GM23248 (cell line): ENCODE measurements around the gene GAB2. TPM values are rescaled to one million over a fixed set of nuclear protein-coding genes. Genes with fewer than 3 reads are reported as not detected.

Source experiments
- DNase-seq: peaks from one replicate; pipeline ENCODE4 v3.0.0-alpha.2; 2015
- H2AFZ ChIP-seq: fragments of 200-600 bp; sonication (generic); 2 replicates; pipeline ENCODE4 v1.6.1; 2016; ENCODE audit warnings: antibody characterized with exemption
- H3F3A ChIP-seq: fragments of 200-600 bp; sonication (generic); 2 replicates; pipeline ENCODE4 v1.6.1; 2016; ENCODE audit warnings: mild to moderate bottlenecking, antibody characterized with exemption, mixed run types; ENCODE audit not compliant: insufficient read depth
- H3K27ac ChIP-seq: fragments of 200-600 bp; sonication (generic); 2 replicates; pipeline ENCODE4 v1.5.1; 2016; ENCODE audit warnings: mild to moderate bottlenecking
- H3K27me3 ChIP-seq: fragments of 200-600 bp; sonication (generic); replicated peaks from 2 replicates; pipeline ENCODE4 v1.6.1; 2016; ENCODE audit warnings: mild to moderate bottlenecking; ENCODE audit not compliant: insufficient read depth
- H3K36me3 ChIP-seq: fragments of 200-600 bp; sonication (generic); 2 replicates; pipeline ENCODE4 v1.6.1; 2016; ENCODE audit warnings: low read depth, mild to moderate bottlenecking
- H3K4me1 ChIP-seq: fragments of 200-600 bp; sonication (generic); 2 replicates; pipeline ENCODE4 v1.6.1; 2016; ENCODE audit warnings: mild to moderate bottlenecking; ENCODE audit not compliant: insufficient read depth
- H3K4me2 ChIP-seq: fragments of 200-600 bp; sonication (generic); one replicate; pipeline ENCODE4 v1.6.1; 2016; ENCODE audit warnings: mild to moderate bottlenecking; ENCODE audit not compliant: unreplicated experiment
- H3K4me3 ChIP-seq: fragments of 200-600 bp; sonication (generic); 2 replicates; pipeline ENCODE4 v1.5.1; 2016; ENCODE audit warnings: mild to moderate bottlenecking
- H3K79me2 ChIP-seq: fragments of 200-600 bp; sonication (generic); 2 replicates; pipeline ENCODE4 v1.6.1; 2016; ENCODE audit warnings: mild to moderate bottlenecking; ENCODE audit not compliant: insufficient read depth
- H3K9ac ChIP-seq: fragments of 200-600 bp; sonication (generic); 2 replicates; pipeline ENCODE4 v1.6.1; 2016; ENCODE audit warnings: mild to moderate bottlenecking
- H3K9me2 ChIP-seq: fragments of 200-600 bp; sonication (generic); 2 replicates; pipeline ENCODE4 v1.6.1; 2016; ENCODE audit warnings: mixed run types, mild to moderate bottlenecking, moderate library complexity; ENCODE audit not compliant: insufficient read depth
- H3K9me3 ChIP-seq: fragments of 200-600 bp; sonication (generic); one replicate; pipeline ENCODE4 v1.6.1; 2017; ENCODE audit warnings: low read depth
- H4K20me1 ChIP-seq: fragments of 200-600 bp; sonication (generic); 2 replicates; pipeline ENCODE4 v1.6.0; 2016; ENCODE audit not compliant: insufficient read depth
- EZH2 ChIP-seq: fragments of 200-600 bp; sonication (generic); IDR thresholded peaks from 2 replicates; pipeline ENCODE4 v1.6.1; 2018; ENCODE audit warnings: antibody characterized with exemption, mild to moderate bottlenecking; ENCODE audit not compliant: insufficient read depth, poor library complexity, severe bottlenecking
- EZH2phosphoT487 ChIP-seq: fragments of 200-600 bp; sonication (generic); IDR thresholded peaks from 2 replicates; pipeline ENCODE4 v1.6.1; 2018; ENCODE audit warnings: antibody characterized with exemption, moderate library complexity, mild to moderate bottlenecking, low read depth; ENCODE audit not compliant: insufficient read depth
- WGBS, 2 experiments: methylation state at CpG; one replicate each; pipeline ENCODE4 v1.1.6; 2015 to 2017; ENCODE audit warnings: low lambda C conversion rate in 2 of 2, low coverage in 1 of 2; ENCODE audit errors: missing lambda C conversion rate in 2 of 2; 5-methylcytosine and 5-hydroxymethylcytosine counted together
- in situ Hi-C: fragments of 300-500 bp; cut with MboI; formaldehyde crosslinking; loops from 2 replicates; pipeline ENCODE4 v1.15.0; 2020
- polyA plus RNA-seq: library from polyadenylated mRNA; unstranded; fragments of >200 nt; fragmentation: Nextera tagmentation; extraction: Ambion mirVana; gene quantifications from 2 replicates; pipeline ENCODE4 v1.2.1, GENCODE V29; 2016
- total RNA-seq: library from RNA; depleted of rRNA; stranded (reverse); fragments of >200 nt; shearing (Covaris generic); gene quantifications from 2 replicates; pipeline ENCODE4 v1.2.3, GENCODE V29; 2014

The GAB2 gene
- total and polyA plus RNA-seq, 2 experiments from 2014 or later: 1.8 to 12.2 TPM

DNA sequence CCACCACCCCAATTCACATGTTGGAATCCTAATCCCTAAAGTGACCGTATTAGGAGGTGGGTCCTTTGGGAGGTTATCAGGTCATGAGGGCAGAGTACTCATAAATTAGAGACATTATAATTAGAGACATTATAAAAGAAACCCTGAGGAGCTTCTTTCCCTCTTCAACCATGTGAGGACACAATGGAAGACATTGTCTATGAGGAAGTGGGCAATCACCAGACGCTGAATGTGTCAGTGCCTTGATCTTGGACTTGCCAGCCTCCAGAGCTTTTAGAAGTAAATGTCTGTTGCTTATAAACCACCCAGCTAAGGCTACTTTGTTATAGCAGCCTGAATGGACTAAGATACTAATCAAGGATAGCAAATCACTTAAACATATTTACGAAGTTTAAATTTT, 14.8 kb downstream of the GAB2 start:
- in situ Hi-C loops: no loop called here
- Histone ChIP-seq H2AFZ (no peak overlapping the region), H3K27me3 (no peaks in the 10 kb centered on the region), H3K9ac (no peak overlapping the region), H3K9me3 (no peaks in the 10 kb centered on the region), H3K4me3 (no peak overlapping the region), H3K79me2 (peaks cover 28% of the 10 kb centered on the region), H3K4me2 (no peak overlapping the region), H4K20me1 (no peaks in the 10 kb centered on the region), H3K27ac (no peak overlapping the region), H3K36me3 (no peaks in the 10 kb centered on the region), H3F3A (no peaks in the 10 kb centered on the region), H3K9me2 (no peaks in the 10 kb centered on the region), H3K4me1 (no peaks in the 10 kb centered on the region; the same call in 1 of the 2 replicates)
- 95 to 98% methylated on average over 3 of the region's 3 CpGs for WGBS, 2 experiments
- TF ChIP-seq EZH2phosphoT487 (no peak), EZH2 (no peak)
- DNase-seq: no peak

- DNase-seq: no peak
- Histone ChIP-seq H3K9me2 (no peaks in the 10 kb centered on the region), H3K36me3 (no peaks in the 10 kb centered on the region), H3F3A (no peaks in the 10 kb centered on the region), H3K4me3 (no peak overlapping the region), H4K20me1 (no peaks in the 10 kb centered on the region), H2AFZ (no peak overlapping the region), H3K27ac (no peak overlapping the region), H3K4me1 (no peaks in the 10 kb centered on the region), H3K9me3 (no peaks in the 10 kb centered on the region), H3K9ac (no peak overlapping the region), H3K79me2 (peaks cover 22% of the 10 kb centered on the region), H3K27me3 (no peaks in the 10 kb centered on the region), H3K4me2 (no peak overlapping the region)
- TF ChIP-seq EZH2phosphoT487: no peak
- TF ChIP-seq EZH2: no peak
- in situ Hi-C loops: no loop called here
- WGBS, 2 experiments: 97% methylated on average over 3 of the region's 3 CpGs
Measured at GRCh38 chr11:78400702-78401101, 16.9 kb downstream of the GAB2 start.

DNA sequence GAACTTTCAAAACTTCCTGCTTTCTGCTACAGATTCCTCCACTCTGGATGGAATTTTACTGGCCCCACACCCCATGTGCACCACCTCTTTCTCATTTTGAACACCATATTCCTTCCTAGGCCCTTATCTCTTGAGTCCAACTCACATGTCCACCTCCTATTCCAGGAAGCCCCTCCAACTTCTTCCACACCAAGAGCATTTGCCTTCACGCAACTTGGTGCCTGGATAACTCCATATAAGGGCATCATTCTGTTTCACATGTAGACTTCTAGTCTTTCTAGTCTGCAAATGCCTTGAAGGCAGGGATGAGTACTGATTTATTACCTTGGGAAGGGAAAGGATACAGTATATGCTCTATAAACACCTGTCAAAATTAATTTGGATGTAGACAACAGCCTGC, 17.5 kb downstream of the GAB2 start:
- 95 to 97% methylated on average over 1 of the region's 1 CpG for WGBS, 2 experiments
- no peaks in the 10 kb centered on the region for H3K27me3 ChIP-seq
- no peaks in the 10 kb centered on the region for H4K20me1 ChIP-seq
- no peak overlapping the region for H3K4me3 ChIP-seq
- no peak overlapping the region for H2AFZ ChIP-seq
- no peak for DNase-seq
- no peak overlapping the region for H3K4me2 ChIP-seq
- no peak overlapping the region for H3K9ac ChIP-seq
- H3K9me3 ChIP-seq: no peaks in the 10 kb centered on the region
- in situ Hi-C loops: no loop called here
- no peaks in the 10 kb centered on the region for H3K36me3 ChIP-seq
- TF ChIP-seq EZH2phosphoT487 (no peak), EZH2 (no peak)
- H3F3A ChIP-seq: no peaks in the 10 kb centered on the region
- H3K27ac ChIP-seq: no peak overlapping the region
- H3K9me2 ChIP-seq: no peaks in the 10 kb centered on the region
- H3K79me2 ChIP-seq: peaks cover 26% of the 10 kb centered on the region
- H3K4me1 ChIP-seq: no peaks in the 10 kb centered on the region

- no peaks in the 10 kb centered on the region for H3K4me1 ChIP-seq
- peaks cover 28% of the 10 kb centered on the region for H3K79me2 ChIP-seq
- WGBS, 2 experiments: 62 to 64% methylated on average over 4 of the region's 4 CpGs
- no peaks in the 10 kb centered on the region for H3K9me3 ChIP-seq
- TF ChIP-seq EZH2phosphoT487: no peak
- no peak for TF ChIP-seq EZH2
- no peaks in the 10 kb centered on the region for H3F3A ChIP-seq
- DNase-seq: no peak
- H4K20me1 ChIP-seq: no peaks in the 10 kb centered on the region
- H3K9me2 ChIP-seq: no peaks in the 10 kb centered on the region
- no peak overlapping the region for H3K4me3 ChIP-seq
- H3K4me2 ChIP-seq: no peak overlapping the region
- no peak overlapping the region for H3K9ac ChIP-seq
- H2AFZ ChIP-seq: no peak overlapping the region
- H3K27me3 ChIP-seq: no peaks in the 10 kb centered on the region
- H3K27ac ChIP-seq: no peak overlapping the region
- H3K36me3 ChIP-seq: no peaks in the 10 kb centered on the region
- in situ Hi-C loops: no loop called here
Measured at GRCh38 chr11:78399136-78399535, 18.5 kb downstream of the GAB2 start.

DNA sequence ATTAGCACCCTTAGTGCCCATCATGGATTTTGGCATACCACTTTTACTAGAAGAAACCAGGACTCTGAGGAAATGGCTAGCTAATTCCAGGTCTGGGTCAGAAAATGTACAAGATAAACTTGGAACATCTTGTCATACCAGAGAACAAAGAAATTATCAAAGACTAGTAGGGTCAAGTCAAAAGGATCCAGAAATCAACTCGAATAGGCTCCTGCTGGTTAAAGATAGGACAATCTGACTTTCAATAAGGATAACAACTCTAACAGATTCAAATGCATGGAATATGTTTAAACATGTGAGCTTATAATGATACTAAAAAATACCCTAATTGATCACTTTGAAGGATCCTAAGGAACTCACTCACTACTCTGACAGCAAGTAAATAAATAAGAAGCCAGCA, 18.9 kb downstream of the GAB2 start:
- no peaks in the 10 kb centered on the region for H3K9me3 ChIP-seq
- H3F3A ChIP-seq: no peaks in the 10 kb centered on the region
- in situ Hi-C loops: no loop called here
- no peak for DNase-seq
- H3K27ac ChIP-seq: no peak overlapping the region
- H3K27me3 ChIP-seq: no peaks in the 10 kb centered on the region
- H4K20me1 ChIP-seq: no peaks in the 10 kb centered on the region
- WGBS, 2 experiments: 38 to 58% methylated on average over 1 of the region's 1 CpG
- H3K9ac ChIP-seq: no peak overlapping the region
- peaks cover 28% of the 10 kb centered on the region for H3K79me2 ChIP-seq
- H3K9me2 ChIP-seq: no peaks in the 10 kb centered on the region
- no peak for TF ChIP-seq EZH2
- no peak for TF ChIP-seq EZH2phosphoT487
- no peaks in the 10 kb centered on the region for H3K4me1 ChIP-seq
- no peak overlapping the region for H3K4me3 ChIP-seq
- no peak overlapping the region for H2AFZ ChIP-seq
- H3K36me3 ChIP-seq: no peaks in the 10 kb centered on the region
- no peak overlapping the region for H3K4me2 ChIP-seq
